Keratinocyte (primary cell): ENCODE data around the gene SQOR. TPM values are rescaled to one million over a fixed set of nuclear protein-coding genes. Genes with fewer than 3 reads are reported as not detected.

Experiments
- DNase-seq: peaks from one replicate; pipeline ENCODE4 v3.0.0-alpha.2; 2011; ENCODE audit warnings: low read depth, missing footprints, low spot score
- FAIRE-seq: peaks from 2 replicates; lab custom pipeline; 2011; peaks lifted over from hg19 to GRCh38; lab: Jason Lieb, UNC
- H2AFZ ChIP-seq: 2 replicates; pipeline ENCODE4 v1.6.0; 2012; ENCODE audit warnings: low read length, control low read depth, inconsistent platforms; ENCODE audit not compliant: control insufficient read depth
- H3K27ac ChIP-seq: 2 replicates; pipeline ENCODE4 v1.5.1; 2011; ENCODE audit warnings: low read length; ENCODE audit not compliant: control insufficient read depth, insufficient read depth
- H3K27me3 ChIP-seq: 3 replicates; pipeline ENCODE4 v1.6.0; 2011; ENCODE audit warnings: low read length; ENCODE audit not compliant: control insufficient read depth, insufficient read depth; ENCODE audit errors: extremely low read depth
- H3K36me3 ChIP-seq, 2 experiments: 2 replicates in 1 of 2; 3 replicates in 1 of 2; pipeline ENCODE4 v1.5.1; 2011; ENCODE audit warnings: low read length in 2 of 2, mild to moderate bottlenecking in 1 of 2; ENCODE audit not compliant: control insufficient read depth in 2 of 2, insufficient read depth in 2 of 2; ENCODE audit errors: extremely low read depth in 1 of 2
- H3K4me1 ChIP-seq: 3 replicates; pipeline ENCODE4 v1.5.1; 2011; ENCODE audit warnings: low read length; ENCODE audit not compliant: control insufficient read depth, insufficient read depth; ENCODE audit errors: extremely low read depth
- H3K4me2 ChIP-seq: 3 replicates; pipeline ENCODE4 v1.6.0; 2011; ENCODE audit warnings: low read depth, low read length; ENCODE audit not compliant: control insufficient read depth, insufficient read depth; ENCODE audit errors: extremely low read depth
- H3K4me3 ChIP-seq, 3 experiments: fragments of 200-600 bp in 1 of 3; sonication (generic) in 1 of 3; 2 replicates in 2 of 3; 3 replicates in 1 of 3; pipeline ENCODE4 v1.5.1; 2011 to 2016; ENCODE audit warnings: low read length in 3 of 3, mild to moderate bottlenecking in 3 of 3, control low read depth in 2 of 3, inconsistent platforms in 1 of 3, low read depth in 1 of 3, mixed read lengths in 1 of 3, mixed run types in 1 of 3, moderate library complexity in 1 of 3; ENCODE audit not compliant: control insufficient read depth in 2 of 3, insufficient read depth in 2 of 3; ENCODE audit errors: extremely low read depth in 1 of 3
- H3K79me2 ChIP-seq: 2 replicates; pipeline ENCODE4 v1.6.0; 2012; ENCODE audit warnings: low read length; ENCODE audit not compliant: control insufficient read depth, insufficient read depth
- H3K9ac ChIP-seq: 3 replicates; pipeline ENCODE4 v1.6.0; 2011; ENCODE audit warnings: low read length; ENCODE audit not compliant: control insufficient read depth, insufficient read depth; ENCODE audit errors: extremely low read depth
- H3K9me1 ChIP-seq: 3 replicates; pipeline ENCODE4 v1.6.0; 2011; ENCODE audit warnings: low read length; ENCODE audit not compliant: control insufficient read depth, insufficient read depth; ENCODE audit errors: extremely low read depth
- H3K9me3 ChIP-seq: 2 replicates; pipeline ENCODE4 v1.5.1; 2012; ENCODE audit warnings: low read depth, low read length; ENCODE audit not compliant: control insufficient read depth
- H4K20me1 ChIP-seq: 3 replicates; pipeline ENCODE4 v1.6.0; 2011; ENCODE audit warnings: low read length; ENCODE audit not compliant: control insufficient read depth, insufficient read depth; ENCODE audit errors: extremely low read depth
- EZH2 ChIP-seq: IDR thresholded peaks from one replicate; pipeline ENCODE4 v1.6.1; 2012; ENCODE audit warnings: inconsistent platforms, mild to moderate bottlenecking, low read length, moderate library complexity
- dilution Hi-C: fragments of 300-500 bp; cut with MboI; formaldehyde crosslinking; loops from one replicate; pipeline ENCODE4 v1.7.0; 2020; ENCODE audit warnings: low sequenced_read_pairs; ENCODE audit not compliant: extremely low pct_ligation_motif_present
- polyA plus RNA-seq, 5 experiments: library from polyadenylated mRNA; depleted of rRNA in 3 of 5; stranded (reverse) in 3 of 5; stranded (forward) in 1 of 5; unstranded in 1 of 5; fragments of >200 nt; gene quantifications; 1 replicate in 1 of 5; 2 replicates in 3 of 5; 3 replicates in 1 of 5; pipeline versions ENCODE4 v1.2.1 to v1.2.3, GENCODE V29; 2011 to 2012; ENCODE audit warnings: missing spikeins in 2 of 5, low read depth in 1 of 5, low replicate concordance in 1 of 5
- TF ChIP-seq, protein P1 (sequence below), 3 experiments: IDR thresholded peaks in 1 of 3; conservative IDR thresholded peaks in 1 of 3; optimal IDR thresholded peaks in 1 of 3; 2 replicates in 2 of 3; 3 replicates in 1 of 3; pipeline versions ENCODE3 to v1.5.1; 2011; ENCODE audit warnings: low read length in 3 of 3, mild to moderate bottlenecking in 3 of 3, moderate library complexity in 2 of 3, control low read depth in 1 of 3, inconsistent platforms in 1 of 3; ENCODE audit not compliant: insufficient read depth in 2 of 3; ENCODE audit errors: extremely low read depth in 1 of 3

The SQOR gene
- polyA plus RNA-seq, 1 donor (not counting 4 experiments of a cell fraction or from before 2014, with no cell fraction given), result 140 TPM

GRCh38 chr15:45714590-45715488 is 80.0 kb downstream of the SQOR start:
- no peaks in the 10 kb centered on the region for H3K79me2 ChIP-seq
- H3K27me3 ChIP-seq, result no peaks in the 10 kb centered on the region
- H3K9ac ChIP-seq, result no peak overlapping the region
- peak overlapping the region; percentile 7 for H3K4me2 ChIP-seq
- no peaks in the 10 kb centered on the region for H3K9me1 ChIP-seq
- dilution Hi-C loops, result no loop called here
- peak; percentile 19 for DNase-seq
- peaks cover 3% of the 10 kb centered on the region for H3K4me1 ChIP-seq
- TF ChIP-seq, protein P1, sequence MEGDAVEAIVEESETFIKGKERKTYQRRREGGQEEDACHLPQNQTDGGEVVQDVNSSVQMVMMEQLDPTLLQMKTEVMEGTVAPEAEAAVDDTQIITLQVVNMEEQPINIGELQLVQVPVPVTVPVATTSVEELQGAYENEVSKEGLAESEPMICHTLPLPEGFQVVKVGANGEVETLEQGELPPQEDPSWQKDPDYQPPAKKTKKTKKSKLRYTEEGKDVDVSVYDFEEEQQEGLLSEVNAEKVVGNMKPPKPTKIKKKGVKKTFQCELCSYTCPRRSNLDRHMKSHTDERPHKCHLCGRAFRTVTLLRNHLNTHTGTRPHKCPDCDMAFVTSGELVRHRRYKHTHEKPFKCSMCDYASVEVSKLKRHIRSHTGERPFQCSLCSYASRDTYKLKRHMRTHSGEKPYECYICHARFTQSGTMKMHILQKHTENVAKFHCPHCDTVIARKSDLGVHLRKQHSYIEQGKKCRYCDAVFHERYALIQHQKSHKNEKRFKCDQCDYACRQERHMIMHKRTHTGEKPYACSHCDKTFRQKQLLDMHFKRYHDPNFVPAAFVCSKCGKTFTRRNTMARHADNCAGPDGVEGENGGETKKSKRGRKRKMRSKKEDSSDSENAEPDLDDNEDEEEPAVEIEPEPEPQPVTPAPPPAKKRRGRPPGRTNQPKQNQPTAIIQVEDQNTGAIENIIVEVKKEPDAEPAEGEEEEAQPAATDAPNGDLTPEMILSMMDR (optimal IDR thresholded peaks at IDR 0.05 in 1 of 3, IDR thresholded peaks at IDR 0.05 in 1 of 3, conservative IDR thresholded peaks at IDR 0.05 in 1 of 3; ENCODE audit: extremely low read depth in 1 of 3, insufficient read depth in 2 of 3, low read length in 3 of 3), result peak; percentile 79 to 100 (median 95)
- TF ChIP-seq EZH2, result no peak
- no peak overlapping the region for H3K27ac ChIP-seq
- H2AFZ ChIP-seq, result no peak overlapping the region
- no peaks in the 10 kb centered on the region for H3K9me3 ChIP-seq
- H3K36me3 ChIP-seq, result no peaks in the 10 kb centered on the region
- peak; percentile 95 for FAIRE-seq
- H4K20me1 ChIP-seq, result no peaks in the 10 kb centered on the region
- no peak overlapping the region for H3K4me3 ChIP-seq

DNA sequence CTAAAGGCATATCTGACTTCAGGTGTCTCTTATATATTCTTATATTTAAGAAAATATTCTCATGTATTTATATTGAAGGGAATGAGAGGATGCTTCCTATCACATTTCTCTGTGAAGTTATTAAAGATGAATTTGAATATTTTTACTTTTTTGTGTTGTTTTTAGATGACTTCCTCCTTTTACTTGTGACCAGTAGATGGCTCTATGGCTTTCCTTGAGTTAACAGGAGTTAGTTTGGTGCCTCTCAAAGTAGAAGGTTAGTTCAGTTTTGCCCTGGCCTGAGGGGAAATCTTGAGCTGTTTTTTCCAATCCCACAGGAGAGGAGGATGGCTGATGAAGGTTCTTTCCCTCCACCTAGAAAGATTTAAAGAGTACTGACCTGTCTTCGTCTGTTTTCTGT is 80.7 kb downstream of the SQOR start:
- peaks cover 3% of the 10 kb centered on the region for H3K4me1 ChIP-seq
- no peaks in the 10 kb centered on the region for H3K9me3 ChIP-seq
- no peaks in the 10 kb centered on the region for H3K79me2 ChIP-seq
- H4K20me1 ChIP-seq, result no peaks in the 10 kb centered on the region
- no peak overlapping the region for H3K4me3 ChIP-seq
- no peak for TF ChIP-seq EZH2
- TF ChIP-seq, protein P1 (optimal IDR thresholded peaks at IDR 0.05 in 1 of 3, IDR thresholded peaks at IDR 0.05 in 1 of 3, conservative IDR thresholded peaks at IDR 0.05 in 1 of 3; ENCODE audit: extremely low read depth in 1 of 3, insufficient read depth in 2 of 3, low read length in 3 of 3), result peak; percentile 5 to 44 (median 25)
- dilution Hi-C loops, result no loop called here
- H2AFZ ChIP-seq, result no peak overlapping the region
- H3K4me2 ChIP-seq, result no peak overlapping the region
- no peak overlapping the region for H3K27ac ChIP-seq
- DNase-seq (no peak), FAIRE-seq (no peak)
- H3K36me3 ChIP-seq, result no peaks in the 10 kb centered on the region
- H3K9me1 ChIP-seq, result no peaks in the 10 kb centered on the region
- H3K9ac ChIP-seq, result no peak overlapping the region
- no peaks in the 10 kb centered on the region for H3K27me3 ChIP-seq
